Activated CD4-positive, alpha-beta memory T cell treated with anti-CD3 and anti-CD28 coated beads for 36 hours (primary cell): Measurements from ENCODE around the gene CITED1. TPM values are rescaled to one million over a fixed set of nuclear protein-coding genes. Genes with fewer than 3 reads are reported as not detected.

Experiments used
- CTCF ChIA-PET: fragments of 350-600 bp; sonication (Branson Sonifier 250); formaldehyde crosslinking; loops from one replicate; lab custom pipeline; 2021; ENCODE audit warnings: antibody characterized with exemption, inconsistent platforms; lab: Charles Lee
- POLR2A ChIA-PET: fragments of 350-600 bp; sonication (Branson Sonifier 250); formaldehyde crosslinking; loops from one replicate; lab custom pipeline; 2021; ENCODE audit warnings: antibody characterized with exemption; lab: Charles Lee
- DNase-seq: peaks from one replicate; pipeline ENCODE4 v3.0.0-alpha.2; 2020
- H3K27ac Mint-ChIP-seq: one replicate; pipeline ENCODE4 v1.8.0; 2021; ENCODE audit warnings: mixed read lengths
- H3K27me3 Mint-ChIP-seq: one replicate; pipeline ENCODE4 v1.8.0; 2021; ENCODE audit warnings: mixed read lengths
- H3K36me3 Mint-ChIP-seq: one replicate; pipeline ENCODE4 v1.8.0; 2021; ENCODE audit warnings: mixed read lengths
- H3K4me1 Mint-ChIP-seq: one replicate; pipeline ENCODE4 v1.8.0; 2021; ENCODE audit warnings: low read depth, mixed read lengths
- H3K4me3 Mint-ChIP-seq: one replicate; pipeline ENCODE4 v1.8.0; 2021; ENCODE audit warnings: mild to moderate bottlenecking, mixed read lengths
- H3K9me3 Mint-ChIP-seq: one replicate; pipeline ENCODE4 v1.8.0; 2021; ENCODE audit warnings: mixed read lengths
- intact Hi-C: fragments of 100-400 bp; cut with micrococcal nuclease; formaldehyde crosslinking; loops from one replicate; pipeline ENCODE4 v1.15.1; 2023
- total RNA-seq, 2 experiments: library from RNA; stranded (reverse); gene quantifications; one replicate each; pipeline ENCODE4 v1.2.3, GENCODE V29; 2021

CITED1 gene
- total RNA-seq, 2 experiments from 2014 or later, result not detected

- ChIA-PET CTCF (interaction anchor here (0.6 to 1.2 kb wide), 2 partner anchors 9 to 314 kb away, joined by 3 to 4 read pairs; no protein-coding TSS in a partner anchor), POLR2A (interaction anchor here (1.2 to 1.4 kb wide), 2 partner anchors 30 to 38 kb away, joined by 3 read pairs; partner anchors contain the start of gene RPS4X)
- no peak overlapping the region for H3K27ac Mint-ChIP-seq
- peak overlapping the region; percentile 70 for H3K4me3 Mint-ChIP-seq
- peaks cover 47% of the 10 kb centered on the region for H3K27me3 Mint-ChIP-seq
- intact Hi-C loops, result loop anchor here (5.0 to 10.0 kb wide), 2 partner anchors 40 to 238 kb away; no protein-coding TSS in a partner anchor
- H3K9me3 Mint-ChIP-seq, result no peaks in the 10 kb centered on the region
- no peaks in the 10 kb centered on the region for H3K36me3 Mint-ChIP-seq
- H3K4me1 Mint-ChIP-seq, result peaks cover 29% of the 10 kb centered on the region
- DNase-seq, result peak; percentile 20
These were observed 1.3 kb upstream of the CITED1 start for GRCh38 chrX:72306851-72307645.

- H3K4me3 Mint-ChIP-seq, result peak overlapping the region; percentile 63
- CTCF ChIA-PET, result interaction anchor here (0.6 to 1.2 kb wide), 2 partner anchors 8 to 315 kb away, joined by 3 to 4 read pairs; no protein-coding TSS in a partner anchor
- POLR2A ChIA-PET, result interaction anchor here (1.4 kb wide), 1 partner anchor 37 kb away, joined by 3 read pairs; no protein-coding TSS in a partner anchor
- intact Hi-C loops, result loop anchor here (5.0 to 10.0 kb wide), 2 partner anchors 41 to 239 kb away; no protein-coding TSS in a partner anchor
- peaks cover 51% of the 10 kb centered on the region for H3K27me3 Mint-ChIP-seq
- no peak overlapping the region for H3K27ac Mint-ChIP-seq
- DNase-seq, result no peak
- peaks cover 29% of the 10 kb centered on the region for H3K4me1 Mint-ChIP-seq
- H3K36me3 Mint-ChIP-seq, result no peaks in the 10 kb centered on the region
- H3K9me3 Mint-ChIP-seq, result no peaks in the 10 kb centered on the region
These were observed 529 bp upstream of the CITED1 start for GRCh38 chrX:72306085-72306801.

GRCh38 chrX:72304877-72305276 is 837 bp downstream of the CITED1 start:
- no peak for DNase-seq
- Mint-ChIP-seq H3K36me3 (no peaks in the 10 kb centered on the region), H3K4me3 (peak overlapping the region; percentile 8), H3K27me3 (peaks cover 56% of the 10 kb centered on the region), H3K4me1 (peaks cover 29% of the 10 kb centered on the region), H3K9me3 (no peaks in the 10 kb centered on the region), H3K27ac (no peak overlapping the region)
- ChIA-PET POLR2A (no interaction called here), CTCF (interaction anchor here (1.3 kb wide), 1 partner anchor 28 kb away, joined by 4 read pairs; the partner anchor contains the start of gene RPS4X)
- intact Hi-C loops, result loop anchor here (5.0 to 10.0 kb wide), 2 partner anchors 42 to 240 kb away; no protein-coding TSS in a partner anchor

GRCh38 chrX:72301781-72302180 is 3.9 kb downstream of the CITED1 start:
- POLR2A ChIA-PET, result no interaction called here
- Mint-ChIP-seq H3K9me3 (no peaks in the 10 kb centered on the region), H3K27ac (no peak overlapping the region), H3K27me3 (peaks cover 43% of the 10 kb centered on the region), H3K4me1 (peaks cover 9% of the 10 kb centered on the region), H3K36me3 (no peaks in the 10 kb centered on the region), H3K4me3 (no peak overlapping the region)
- CTCF ChIA-PET, result no interaction called here
- no peak for DNase-seq
- intact Hi-C loops, result loop anchor here (10.0 kb wide), 1 partner anchor 243 kb away; no protein-coding TSS in a partner anchor

- Mint-ChIP-seq H3K27me3 (peaks cover 45% of the 10 kb centered on the region), H3K9me3 (no peaks in the 10 kb centered on the region), H3K27ac (no peak overlapping the region), H3K4me1 (peaks cover 6% of the 10 kb centered on the region), H3K36me3 (no peaks in the 10 kb centered on the region), H3K4me3 (no peak overlapping the region)
- ChIA-PET CTCF (interaction anchor here (1.2 kb wide), 1 partner anchor 23 kb away, joined by 4 read pairs; the partner anchor contains the start of gene RPS4X), POLR2A (no interaction called here)
- intact Hi-C loops, result loop anchor here (10.0 kb wide), 1 partner anchor 245 kb away; no protein-coding TSS in a partner anchor
- DNase-seq, result no peak
These were observed 5.7 kb downstream of the CITED1 start for GRCh38 chrX:72299891-72300630.

GRCh38 chrX:72297953-72298730 is 7.6 kb downstream of the CITED1 start:
- H3K9me3 Mint-ChIP-seq, result no peaks in the 10 kb centered on the region
- peaks cover 34% of the 10 kb centered on the region for H3K27me3 Mint-ChIP-seq
- ChIA-PET CTCF (interaction anchor here (0.7 to 1.5 kb wide), 6 partner anchors 8 to 257 kb away, joined by 3 to 5 read pairs (median 4); no protein-coding TSS in a partner anchor), POLR2A (no interaction called here)
- H3K4me1 Mint-ChIP-seq, result no peaks in the 10 kb centered on the region
- no peaks in the 10 kb centered on the region for H3K36me3 Mint-ChIP-seq
- no peak overlapping the region for H3K27ac Mint-ChIP-seq
- DNase-seq, result no peak
- H3K4me3 Mint-ChIP-seq, result no peak overlapping the region
- intact Hi-C loops, result no loop called here

GRCh38 chrX:72296991-72297390 is 8.7 kb downstream of the CITED1 start:
- peaks cover 25% of the 10 kb centered on the region for H3K27me3 Mint-ChIP-seq
- ChIA-PET CTCF (no interaction called here), POLR2A (no interaction called here)
- H3K4me3 Mint-ChIP-seq, result no peak overlapping the region
- no peaks in the 10 kb centered on the region for H3K36me3 Mint-ChIP-seq
- intact Hi-C loops, result no loop called here
- H3K9me3 Mint-ChIP-seq, result no peaks in the 10 kb centered on the region
- no peak overlapping the region for H3K27ac Mint-ChIP-seq
- DNase-seq, result no peak
- no peaks in the 10 kb centered on the region for H3K4me1 Mint-ChIP-seq

GRCh38 chrX:72295745-72296144 is 10.0 kb downstream of the CITED1 start:
- POLR2A ChIA-PET, result no interaction called here
- Mint-ChIP-seq H3K4me3 (no peak overlapping the region), H3K27me3 (peaks cover 20% of the 10 kb centered on the region), H3K9me3 (no peaks in the 10 kb centered on the region), H3K27ac (no peak overlapping the region), H3K36me3 (no peaks in the 10 kb centered on the region), H3K4me1 (no peaks in the 10 kb centered on the region)
- CTCF ChIA-PET, result no interaction called here
- intact Hi-C loops, result no loop called here
- DNase-seq, result no peak

GRCh38 chrX:72294497-72294896 is 11.2 kb downstream of the CITED1 start:
- no peak for DNase-seq
- POLR2A ChIA-PET, result no interaction called here
- Mint-ChIP-seq H3K4me1 (no peaks in the 10 kb centered on the region), H3K9me3 (peaks cover 2% of the 10 kb centered on the region), H3K27me3 (peaks cover 15% of the 10 kb centered on the region), H3K4me3 (no peak overlapping the region), H3K27ac (no peak overlapping the region), H3K36me3 (no peaks in the 10 kb centered on the region)
- intact Hi-C loops, result no loop called here
- CTCF ChIA-PET, result no interaction called here

- ChIA-PET POLR2A (no interaction called here), CTCF (no interaction called here)
- H3K27ac Mint-ChIP-seq, result no peak overlapping the region
- H3K36me3 Mint-ChIP-seq, result no peaks in the 10 kb centered on the region
- H3K27me3 Mint-ChIP-seq, result peaks cover 6% of the 10 kb centered on the region
- H3K9me3 Mint-ChIP-seq, result no peaks in the 10 kb centered on the region
- intact Hi-C loops, result no loop called here
- H3K4me1 Mint-ChIP-seq, result no peaks in the 10 kb centered on the region
- no peak for DNase-seq
- H3K4me3 Mint-ChIP-seq, result no peak overlapping the region
These were observed 23.4 kb downstream of the CITED1 start for GRCh38 chrX:72282302-72282701.

GRCh38 chrX:72280321-72280845 is 25.3 kb downstream of the CITED1 start:
- Mint-ChIP-seq H3K4me1 (peaks cover 5% of the 10 kb centered on the region), H3K36me3 (peaks cover 8% of the 10 kb centered on the region), H3K27me3 (peaks cover 6% of the 10 kb centered on the region), H3K27ac (no peak overlapping the region), H3K4me3 (no peak overlapping the region), H3K9me3 (no peaks in the 10 kb centered on the region)
- intact Hi-C loops, result no loop called here
- CTCF ChIA-PET, result no interaction called here
- no peak for DNase-seq
- POLR2A ChIA-PET, result no interaction called here
